Mesenchymal stem cell (in vitro differentiated cells and primary cell): Measurements from ENCODE around the gene ZFR.

Source experiments
- DNase-seq: peaks from one replicate; pipeline ENCODE4 v3.0.0-alpha.2; 2013
- H2AFZ ChIP-seq: one replicate; pipeline ENCODE4 v1.6.1; 2013; ENCODE audit warnings: low read depth, mild to moderate bottlenecking, control low read depth, inconsistent platforms, low read length, moderate library complexity
- H2AK5ac ChIP-seq: 2 replicates; pipeline ENCODE4 v1.6.1; 2013; ENCODE audit warnings: low read length, moderate library complexity, mild to moderate bottlenecking, inconsistent platforms; ENCODE audit not compliant: severe bottlenecking
- H2BK120ac ChIP-seq: one replicate; pipeline ENCODE4 v1.6.1; 2013; ENCODE audit warnings: low read depth, mild to moderate bottlenecking, inconsistent platforms, low read length, moderate library complexity
- H2BK12ac ChIP-seq, 2 experiments: one replicate each; pipeline ENCODE4 v1.6.1; 2013; ENCODE audit warnings: inconsistent platforms in 2 of 2, low read length in 2 of 2, mild to moderate bottlenecking in 2 of 2, moderate library complexity in 2 of 2, control low read depth in 1 of 2
- H2BK15ac ChIP-seq: one replicate; pipeline ENCODE4 v1.6.1; 2013; ENCODE audit warnings: mild to moderate bottlenecking, low read depth, inconsistent platforms; ENCODE audit not compliant: poor library complexity, severe bottlenecking
- H2BK5ac ChIP-seq: 2 replicates; pipeline ENCODE4 v1.6.1; 2013; ENCODE audit warnings: low read depth, mild to moderate bottlenecking, low read length, control low read depth, inconsistent platforms; ENCODE audit not compliant: poor library complexity, severe bottlenecking
- H3K14ac ChIP-seq, 2 experiments: one replicate each; pipeline ENCODE4 v1.6.1; 2013; ENCODE audit warnings: inconsistent platforms in 2 of 2, low read length in 2 of 2, control low read depth in 1 of 2, mild to moderate bottlenecking in 1 of 2, moderate library complexity in 1 of 2
- H3K18ac ChIP-seq, 2 experiments: one replicate each; pipeline ENCODE4 v1.6.1; 2013; ENCODE audit warnings: inconsistent platforms in 2 of 2, low read length in 2 of 2, control low read depth in 1 of 2, low read depth in 1 of 2, mild to moderate bottlenecking in 1 of 2
- H3K23ac ChIP-seq, 2 experiments: one replicate each; pipeline ENCODE4 v1.6.1; 2013; ENCODE audit warnings: inconsistent platforms in 2 of 2, low read length in 2 of 2, mild to moderate bottlenecking in 2 of 2, moderate library complexity in 2 of 2, control low read depth in 1 of 2
- H3K27ac ChIP-seq: 2 replicates; pipeline ENCODE4 v1.5.1; 2013; ENCODE audit warnings: mild to moderate bottlenecking, moderate library complexity, low read length, control low read depth, inconsistent platforms; ENCODE audit not compliant: poor library complexity, severe bottlenecking
- H3K27me3 ChIP-seq, 2 experiments: 2 replicates each; pipeline versions ENCODE4 v1.6.1 to v1.7.0; 2013; ENCODE audit warnings: low read length in 2 of 2, mild to moderate bottlenecking in 2 of 2, moderate library complexity in 2 of 2, control low read depth in 1 of 2, inconsistent platforms in 1 of 2; ENCODE audit not compliant: control insufficient read depth in 1 of 2, insufficient read depth in 1 of 2
- H3K36me3 ChIP-seq, 2 experiments: 2 replicates each; pipeline versions ENCODE4 v1.6.1 to v1.7.0; 2013; ENCODE audit warnings: low read length in 2 of 2, control low read depth in 1 of 2, inconsistent platforms in 1 of 2, low read depth in 1 of 2, mild to moderate bottlenecking in 1 of 2; ENCODE audit not compliant: insufficient read depth in 2 of 2, control insufficient read depth in 1 of 2
- H3K4ac ChIP-seq, 2 experiments: one replicate each; pipeline ENCODE4 v1.6.1; 2013; ENCODE audit warnings: inconsistent platforms in 2 of 2, low read length in 2 of 2, mild to moderate bottlenecking in 2 of 2, moderate library complexity in 2 of 2, control low read depth in 1 of 2, low read depth in 1 of 2
- H3K4me1 ChIP-seq: 2 replicates; pipeline ENCODE4 v1.6.1; 2013; ENCODE audit warnings: low read depth, low read length, control low read depth; ENCODE audit not compliant: control insufficient read depth, insufficient read depth
- H3K4me2 ChIP-seq: 2 replicates; pipeline ENCODE4 v1.6.1; 2013; ENCODE audit warnings: low read length, mild to moderate bottlenecking, inconsistent platforms; ENCODE audit not compliant: poor library complexity, severe bottlenecking
- H3K4me3 ChIP-seq, 2 experiments: 2 replicates each; pipeline versions ENCODE4 v1.5.1 to v1.7.0; 2013; ENCODE audit warnings: low read length in 2 of 2, mild to moderate bottlenecking in 2 of 2, control low read depth in 1 of 2, low read depth in 1 of 2; ENCODE audit not compliant: insufficient read depth in 1 of 2
- H3K79me1 ChIP-seq: replicated peaks from 2 replicates; pipeline ENCODE4 v1.6.1; 2013; ENCODE audit warnings: mild to moderate bottlenecking, control low read depth, low read length, inconsistent platforms; ENCODE audit not compliant: poor library complexity, severe bottlenecking
- H3K9ac ChIP-seq: 2 replicates; pipeline ENCODE4 v1.7.0; 2013; ENCODE audit warnings: mild to moderate bottlenecking, low read length, moderate library complexity
- H3K9me3 ChIP-seq: 2 replicates; pipeline ENCODE4 v1.7.0; 2013; ENCODE audit warnings: mild to moderate bottlenecking, low read length; ENCODE audit not compliant: control insufficient read depth
- H4K8ac ChIP-seq: one replicate; pipeline ENCODE4 v1.6.1; 2013; ENCODE audit warnings: inconsistent platforms, mild to moderate bottlenecking, low read length, moderate library complexity
- H4K91ac ChIP-seq: one replicate; pipeline ENCODE4 v1.6.1; 2013; ENCODE audit warnings: mild to moderate bottlenecking, low read length, inconsistent platforms
- WGBS: methylation state at CpG from one replicate; pipeline ENCODE4 v1.1.7; 2013; ENCODE audit warnings: mixed read lengths; 5-methylcytosine and 5-hydroxymethylcytosine counted together

The ZFR gene

GRCh38 chr5:32320576-32320975 is 124.0 kb downstream of the ZFR start:
- peaks cover 0 to 2% of the 10 kb centered on the region in 2 experiments for H3K27me3 ChIP-seq
- H2BK5ac ChIP-seq, result no peak overlapping the region
- H3K36me3 ChIP-seq, result no peaks in the 10 kb centered on the region
- H4K8ac ChIP-seq, result no peak overlapping the region
- no peak overlapping the region for H2BK15ac ChIP-seq
- H3K23ac ChIP-seq, result no peak overlapping the region
- no peak overlapping the region for H3K4me2 ChIP-seq
- H3K9me3 ChIP-seq, result peaks cover 9% of the 10 kb centered on the region
- no peak overlapping the region for H2AK5ac ChIP-seq
- H3K4me1 ChIP-seq, result peaks cover 1% of the 10 kb centered on the region
- no peak overlapping the region for H3K18ac ChIP-seq
- H3K4ac ChIP-seq, result no peak overlapping the region
- H3K4me3 ChIP-seq, result no peak overlapping the region
- H3K9ac ChIP-seq, result no peak overlapping the region
- no peak overlapping the region for H3K14ac ChIP-seq
- H2BK120ac ChIP-seq, result no peak overlapping the region
- no peak for DNase-seq
- no peak overlapping the region for H3K27ac ChIP-seq
- H4K91ac ChIP-seq, result no peak overlapping the region
- H2BK12ac ChIP-seq, result no peak overlapping the region
- H3K79me1 ChIP-seq, result no peaks in the 10 kb centered on the region
- no peak overlapping the region for H2AFZ ChIP-seq
- 92% methylated on average over 9 of the region's 10 CpGs for WGBS

GRCh38 chr5:32319926-32320543 is 124.5 kb downstream of the ZFR start:
- H3K36me3 ChIP-seq, result no peaks in the 10 kb centered on the region
- peaks cover 0 to 2% of the 10 kb centered on the region in 2 experiments for H3K27me3 ChIP-seq
- no peak overlapping the region for H3K18ac ChIP-seq
- no peak overlapping the region for H3K4me3 ChIP-seq
- no peak overlapping the region for H2BK5ac ChIP-seq
- no peak for DNase-seq
- no peak overlapping the region for H3K4ac ChIP-seq
- H4K91ac ChIP-seq, result no peak overlapping the region
- no peak overlapping the region for H4K8ac ChIP-seq
- H3K9me3 ChIP-seq, result peaks cover 9% of the 10 kb centered on the region
- H3K27ac ChIP-seq, result no peak overlapping the region
- no peak overlapping the region for H3K14ac ChIP-seq
- peaks cover 1% of the 10 kb centered on the region for H3K4me1 ChIP-seq
- H2BK12ac ChIP-seq, result no peak overlapping the region
- H2AK5ac ChIP-seq, result no peak overlapping the region
- no peak overlapping the region for H3K23ac ChIP-seq
- no peak overlapping the region for H3K9ac ChIP-seq
- H3K79me1 ChIP-seq, result no peaks in the 10 kb centered on the region
- no peak overlapping the region for H2AFZ ChIP-seq
- WGBS, result 74% methylated on average over 6 of the region's 7 CpGs
- H2BK120ac ChIP-seq, result no peak overlapping the region
- H2BK15ac ChIP-seq, result no peak overlapping the region
- no peak overlapping the region for H3K4me2 ChIP-seq

- Histone ChIP-seq H2BK15ac (no peak overlapping the region), H2AFZ (no peak overlapping the region), H3K4me1 (peaks cover 1% of the 10 kb centered on the region), H3K23ac (no peak overlapping the region), H4K91ac (no peak overlapping the region), H3K4ac (no peak overlapping the region), H3K79me1 (no peaks in the 10 kb centered on the region), H3K4me2 (no peak overlapping the region), H3K4me3 (no peak overlapping the region), H3K27me3 (peaks cover 0 to 2% of the 10 kb centered on the region in 2 experiments), H3K18ac (no peak overlapping the region), H2BK12ac (no peak overlapping the region), H2BK5ac (no peak overlapping the region), H3K27ac (no peak overlapping the region), H2BK120ac (no peak overlapping the region), H3K14ac (no peak overlapping the region), H3K9ac (no peak overlapping the region), H4K8ac (no peak overlapping the region), H3K9me3 (peaks cover 9% of the 10 kb centered on the region), H2AK5ac (no peak overlapping the region), H3K36me3 (no peaks in the 10 kb centered on the region)
- DNase-seq, result no peak
- WGBS, result 71% methylated on average over 7 of the region's 7 CpGs
Observed at GRCh38 chr5:32319392-32319791, 125.1 kb downstream of the ZFR start.

- Histone ChIP-seq H3K27ac (no peak overlapping the region), H3K4me2 (no peak overlapping the region), H4K91ac (no peak overlapping the region), H3K79me1 (no peaks in the 10 kb centered on the region), H2BK12ac (no peak overlapping the region), H3K9me3 (peaks cover 5% of the 10 kb centered on the region), H3K9ac (no peak overlapping the region), H3K36me3 (no peaks in the 10 kb centered on the region), H2AK5ac (no peak overlapping the region), H3K4ac (no peak overlapping the region), H2BK15ac (no peak overlapping the region), H3K14ac (no peak overlapping the region), H3K4me1 (peaks cover 4% of the 10 kb centered on the region), H3K4me3 (no peak overlapping the region), H2BK5ac (no peak overlapping the region), H2AFZ (no peak overlapping the region), H3K18ac (no peak overlapping the region), H3K27me3 (peaks cover 0 to 2% of the 10 kb centered on the region in 2 experiments), H3K23ac (no peak overlapping the region), H4K8ac (no peak overlapping the region), H2BK120ac (no peak overlapping the region)
- no peak for DNase-seq
- WGBS, result 92% methylated on average over 7 of the region's 7 CpGs
Observed at GRCh38 chr5:32317041-32317440, 127.5 kb downstream of the ZFR start.
